GM23338 (cell line): ENCODE data around the gene EARS2. TPM values are rescaled to one million over a fixed set of nuclear protein-coding genes. Genes with fewer than 3 reads are reported as not detected.

Experiments used
- ATAC-seq: fragments of 200-7000 bp; cut with Tn5 transposase; 3 replicates; pipeline ENCODE4 v1.9.1; 2020
- DNase-seq: peaks from one replicate; pipeline ENCODE4 v3.0.0-alpha.2; 2015; ENCODE audit warnings: low spot score
- H2AFZ ChIP-seq: fragments of 200-600 bp; sonication (generic); 2 replicates; pipeline ENCODE4 v1.8.0; 2016; ENCODE audit warnings: antibody characterized with exemption, mild to moderate bottlenecking, moderate library complexity
- H3F3A ChIP-seq: fragments of 200-600 bp; sonication (generic); replicated peaks from 2 replicates; pipeline ENCODE4 v1.8.0; 2017; ENCODE audit warnings: antibody characterized with exemption, mixed run types, low read depth
- H3K27ac ChIP-seq: fragments of 200-600 bp; sonication (generic); 2 replicates; pipeline ENCODE4 v1.6.1; 2016; ENCODE audit warnings: low read depth
- H3K27me3 ChIP-seq: fragments of 200-600 bp; sonication (generic); 2 replicates; pipeline ENCODE4 v1.8.0; 2016; ENCODE audit warnings: mild to moderate bottlenecking, mixed run types, moderate library complexity; ENCODE audit not compliant: insufficient read depth
- H3K36me3 ChIP-seq: fragments of 200-600 bp; sonication (generic); 2 replicates; pipeline ENCODE4 v1.8.0; 2016; ENCODE audit warnings: mild to moderate bottlenecking; ENCODE audit not compliant: insufficient read depth
- H3K4me1 ChIP-seq: fragments of 200-600 bp; sonication (generic); 2 replicates; pipeline ENCODE4 v1.8.0; 2016; ENCODE audit warnings: mild to moderate bottlenecking, moderate library complexity; ENCODE audit not compliant: insufficient read depth
- H3K4me2 ChIP-seq: fragments of 200-600 bp; sonication (generic); 2 replicates; pipeline ENCODE4 v1.7.1; 2017; ENCODE audit warnings: mixed run types
- H3K4me3 ChIP-seq: fragments of 200-600 bp; sonication (generic); 2 replicates; pipeline ENCODE4 v1.6.1; 2016; ENCODE audit warnings: mixed run types
- H3K79me2 ChIP-seq: fragments of 200-600 bp; sonication (generic); replicated peaks from 2 replicates; pipeline ENCODE4 v1.8.0; 2017; ENCODE audit warnings: mild to moderate bottlenecking; ENCODE audit not compliant: insufficient read depth
- H3K9me2 ChIP-seq: fragments of 200-600 bp; sonication (generic); 2 replicates; pipeline ENCODE4 v1.8.0; 2017; ENCODE audit not compliant: insufficient read depth
- H4K20me1 ChIP-seq: fragments of 200-600 bp; sonication (generic); replicated peaks from 2 replicates; pipeline ENCODE4 v1.8.0; 2017; ENCODE audit warnings: mild to moderate bottlenecking; ENCODE audit not compliant: insufficient read depth
- H3K27ac Mint-ChIP-seq: 2 replicates; pipeline ENCODE4 v1.8.0; 2020; ENCODE audit warnings: inconsistent platforms, mild to moderate bottlenecking, moderate library complexity, mixed read lengths
- H3K27me3 Mint-ChIP-seq: 3 replicates; pipeline ENCODE4 v1.8.0; 2022; ENCODE audit warnings: low read depth, mild to moderate bottlenecking, moderate library complexity, mixed read lengths, inconsistent platforms; ENCODE audit not compliant: insufficient read depth, poor library complexity
- H3K36me3 Mint-ChIP-seq: 3 replicates; pipeline ENCODE4 v1.8.0; 2021; ENCODE audit warnings: low read depth, mild to moderate bottlenecking, inconsistent platforms, moderate library complexity, mixed read lengths
- H3K4me1 Mint-ChIP-seq: 3 replicates; pipeline ENCODE4 v1.8.0; 2020; ENCODE audit warnings: mild to moderate bottlenecking, inconsistent platforms, mixed read lengths
- H3K4me3 Mint-ChIP-seq: 3 replicates; pipeline ENCODE4 v1.8.0; 2021; ENCODE audit warnings: moderate library complexity, mild to moderate bottlenecking, inconsistent platforms, mixed read lengths
- H3K9me3 Mint-ChIP-seq: 3 replicates; pipeline ENCODE4 v1.8.0; 2020; ENCODE audit warnings: moderate library complexity, mild to moderate bottlenecking, inconsistent platforms, mixed read lengths
- CREB1 ChIP-seq: fragments of 250-450 bp; sonication (Bioruptor Pico); IDR thresholded peaks from 2 replicates; pipeline ENCODE4 v1.5.0; 2020; ENCODE audit warnings: low read depth, mild to moderate bottlenecking, moderate library complexity
- ETS1 ChIP-seq: IDR thresholded peaks from 2 replicates; pipeline ENCODE4 v1.6.1; 2016; ENCODE audit warnings: antibody characterized with exemption
- EZH2 ChIP-seq: fragments of 200-600 bp; sonication (generic); IDR thresholded peaks from one replicate; pipeline ENCODE4 v1.8.0; 2017; ENCODE audit warnings: antibody characterized with exemption, mild to moderate bottlenecking, low read depth; ENCODE audit not compliant: unreplicated experiment
- EZH2phosphoT487 ChIP-seq: fragments of 200-600 bp; sonication (generic); IDR thresholded peaks from one replicate; pipeline ENCODE4 v1.8.1; 2018; ENCODE audit warnings: antibody characterized with exemption; ENCODE audit not compliant: unreplicated experiment
- JUNB ChIP-seq: IDR thresholded peaks from one replicate; pipeline ENCODE4 v1.6.1; 2016; ENCODE audit warnings: antibody characterized with exemption; ENCODE audit not compliant: unreplicated experiment
- NANOG ChIP-seq: IDR thresholded peaks from 2 replicates; pipeline ENCODE4 v1.6.1; 2016; ENCODE audit warnings: antibody characterized with exemption, borderline replicate concordance
- POLR2AphosphoS5 ChIP-seq: IDR thresholded peaks from 2 replicates; pipeline ENCODE4 v1.6.1; 2016; ENCODE audit warnings: antibody characterized with exemption, low read depth
- STAT1 ChIP-seq: IDR thresholded peaks from one replicate; pipeline ENCODE4 v1.6.1; 2016; ENCODE audit warnings: antibody characterized with exemption; ENCODE audit not compliant: unreplicated experiment
- ZNF114 ChIP-seq: fragments of 250-450 bp; sonication (Bioruptor Pico); IDR thresholded peaks from 2 replicates; pipeline ENCODE4 v1.5.0; 2020; ENCODE audit warnings: mild to moderate bottlenecking, moderate library complexity
- ZNF331 ChIP-seq: fragments of 250-450 bp; sonication (Bioruptor Pico); IDR thresholded peaks from 2 replicates; pipeline ENCODE4 v1.5.0; 2020; ENCODE audit warnings: low read depth, mild to moderate bottlenecking, moderate library complexity
- ZNF462 ChIP-seq: fragments of 250-450 bp; sonication (Bioruptor Pico); IDR thresholded peaks from 2 replicates; pipeline ENCODE4 v1.5.0; 2020; ENCODE audit warnings: mild to moderate bottlenecking, moderate library complexity
- polyA plus RNA-seq: library from polyadenylated mRNA; unstranded; fragments of >200 nt; fragmentation: Nextera tagmentation; extraction: Ambion mirVana; gene quantifications from 2 replicates; pipeline ENCODE4 v1.2.1, GENCODE V29; 2016
- total RNA-seq: library from RNA; depleted of rRNA; stranded (reverse); fragments of >200 nt; shearing (Covaris generic); gene quantifications from 2 replicates; pipeline ENCODE4 v1.2.3, GENCODE V29; 2014
- TF ChIP-seq, protein P1 (sequence below): IDR thresholded peaks from one replicate; pipeline ENCODE4 v1.6.1; 2018; ENCODE audit warnings: antibody characterized with exemption; ENCODE audit not compliant: unreplicated experiment
- TF ChIP-seq, protein P2 (sequence below), 2 experiments: fragments of 200-600 bp in 1 of 2; sonication (generic) in 1 of 2; conservative IDR thresholded peaks; 2 replicates each; pipeline versions ENCODE4 v1.5.1 to v1.6.1; 2016 to 2017; ENCODE audit warnings: antibody characterized with exemption in 2 of 2, low read depth in 2 of 2, mild to moderate bottlenecking in 2 of 2, moderate library complexity in 1 of 2

Gene EARS2
- total and polyA plus RNA-seq, 2 experiments from 2014 or later, result 22.6 to 89.1 TPM

GRCh38 chr16:23486480-23486879, 70.7 kb downstream of the EARS2 start:
- H3F3A ChIP-seq, result peaks cover 5% of the 10 kb centered on the region; the same call in 1 of the 2 replicates
- no peaks in the 10 kb centered on the region for H3K79me2 ChIP-seq
- TF ChIP-seq ZNF114 (CRISPR knock-in tag) (no peak), NANOG (no peak), JUNB (no peak), EZH2 (no peak), POLR2AphosphoS5 (no peak), CREB1 (no peak), ZNF331 (CRISPR knock-in tag) (no peak), ZNF462 (CRISPR knock-in tag) (no peak), ETS1 (no peak), EZH2phosphoT487 (no peak), STAT1 (no peak)
- TF ChIP-seq, protein P1, sequence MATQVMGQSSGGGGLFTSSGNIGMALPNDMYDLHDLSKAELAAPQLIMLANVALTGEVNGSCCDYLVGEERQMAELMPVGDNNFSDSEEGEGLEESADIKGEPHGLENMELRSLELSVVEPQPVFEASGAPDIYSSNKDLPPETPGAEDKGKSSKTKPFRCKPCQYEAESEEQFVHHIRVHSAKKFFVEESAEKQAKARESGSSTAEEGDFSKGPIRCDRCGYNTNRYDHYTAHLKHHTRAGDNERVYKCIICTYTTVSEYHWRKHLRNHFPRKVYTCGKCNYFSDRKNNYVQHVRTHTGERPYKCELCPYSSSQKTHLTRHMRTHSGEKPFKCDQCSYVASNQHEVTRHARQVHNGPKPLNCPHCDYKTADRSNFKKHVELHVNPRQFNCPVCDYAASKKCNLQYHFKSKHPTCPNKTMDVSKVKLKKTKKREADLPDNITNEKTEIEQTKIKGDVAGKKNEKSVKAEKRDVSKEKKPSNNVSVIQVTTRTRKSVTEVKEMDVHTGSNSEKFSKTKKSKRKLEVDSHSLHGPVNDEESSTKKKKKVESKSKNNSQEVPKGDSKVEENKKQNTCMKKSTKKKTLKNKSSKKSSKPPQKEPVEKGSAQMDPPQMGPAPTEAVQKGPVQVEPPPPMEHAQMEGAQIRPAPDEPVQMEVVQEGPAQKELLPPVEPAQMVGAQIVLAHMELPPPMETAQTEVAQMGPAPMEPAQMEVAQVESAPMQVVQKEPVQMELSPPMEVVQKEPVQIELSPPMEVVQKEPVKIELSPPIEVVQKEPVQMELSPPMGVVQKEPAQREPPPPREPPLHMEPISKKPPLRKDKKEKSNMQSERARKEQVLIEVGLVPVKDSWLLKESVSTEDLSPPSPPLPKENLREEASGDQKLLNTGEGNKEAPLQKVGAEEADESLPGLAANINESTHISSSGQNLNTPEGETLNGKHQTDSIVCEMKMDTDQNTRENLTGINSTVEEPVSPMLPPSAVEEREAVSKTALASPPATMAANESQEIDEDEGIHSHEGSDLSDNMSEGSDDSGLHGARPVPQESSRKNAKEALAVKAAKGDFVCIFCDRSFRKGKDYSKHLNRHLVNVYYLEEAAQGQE, result no peak
- TF ChIP-seq, protein P2, sequence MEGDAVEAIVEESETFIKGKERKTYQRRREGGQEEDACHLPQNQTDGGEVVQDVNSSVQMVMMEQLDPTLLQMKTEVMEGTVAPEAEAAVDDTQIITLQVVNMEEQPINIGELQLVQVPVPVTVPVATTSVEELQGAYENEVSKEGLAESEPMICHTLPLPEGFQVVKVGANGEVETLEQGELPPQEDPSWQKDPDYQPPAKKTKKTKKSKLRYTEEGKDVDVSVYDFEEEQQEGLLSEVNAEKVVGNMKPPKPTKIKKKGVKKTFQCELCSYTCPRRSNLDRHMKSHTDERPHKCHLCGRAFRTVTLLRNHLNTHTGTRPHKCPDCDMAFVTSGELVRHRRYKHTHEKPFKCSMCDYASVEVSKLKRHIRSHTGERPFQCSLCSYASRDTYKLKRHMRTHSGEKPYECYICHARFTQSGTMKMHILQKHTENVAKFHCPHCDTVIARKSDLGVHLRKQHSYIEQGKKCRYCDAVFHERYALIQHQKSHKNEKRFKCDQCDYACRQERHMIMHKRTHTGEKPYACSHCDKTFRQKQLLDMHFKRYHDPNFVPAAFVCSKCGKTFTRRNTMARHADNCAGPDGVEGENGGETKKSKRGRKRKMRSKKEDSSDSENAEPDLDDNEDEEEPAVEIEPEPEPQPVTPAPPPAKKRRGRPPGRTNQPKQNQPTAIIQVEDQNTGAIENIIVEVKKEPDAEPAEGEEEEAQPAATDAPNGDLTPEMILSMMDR (conservative IDR thresholded peaks at IDR 0.05; ENCODE audit: low read depth in 2 of 2), result no peak
- no peaks in the 10 kb centered on the region for H3K4me1 ChIP-seq
- peaks cover 8% of the 10 kb centered on the region for H4K20me1 ChIP-seq
- no peak overlapping the region for H3K27ac ChIP-seq
- Mint-ChIP-seq H3K9me3 (no peaks in the 10 kb centered on the region), H3K4me1 (no peaks in the 10 kb centered on the region), H3K36me3 (peaks cover 90% of the 10 kb centered on the region), H3K4me3 (no peak overlapping the region), H3K27me3 (peaks cover 1% of the 10 kb centered on the region), H3K27ac (no peak overlapping the region)
- no peaks in the 10 kb centered on the region for H3K27me3 ChIP-seq
- H2AFZ ChIP-seq, result no peak overlapping the region
- DNase-seq (no peak), ATAC-seq (no peak)
- H3K4me3 ChIP-seq, result no peak overlapping the region
- H3K36me3 ChIP-seq, result peaks cover 66% of the 10 kb centered on the region
- no peak overlapping the region for H3K4me2 ChIP-seq
- H3K9me2 ChIP-seq, result no peaks in the 10 kb centered on the region
